Measurements from ENCODE around the gene TM9SF3.

The TM9SF3 gene

DNA sequence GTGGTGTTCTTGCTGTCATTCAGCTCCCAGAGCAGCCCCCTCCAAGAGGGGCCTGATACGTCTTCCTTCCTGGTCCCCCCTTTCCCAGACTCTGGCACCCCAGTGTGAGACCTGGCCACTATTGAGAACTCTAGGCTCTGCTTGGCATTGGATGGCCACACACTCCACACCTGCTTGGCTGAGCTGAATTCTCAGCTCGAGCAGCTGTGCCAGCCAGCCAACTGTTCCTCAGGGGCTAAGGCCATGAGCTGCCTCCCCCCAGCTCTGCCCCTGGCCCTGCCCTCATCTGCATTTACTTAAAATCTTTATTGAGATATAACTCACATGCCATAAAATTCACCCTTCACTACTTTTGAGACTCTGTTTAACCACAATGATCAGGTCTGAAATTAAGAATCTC is 79.8 kb downstream of the TM9SF3 start:
- no peak for DNase-seq

DNA sequence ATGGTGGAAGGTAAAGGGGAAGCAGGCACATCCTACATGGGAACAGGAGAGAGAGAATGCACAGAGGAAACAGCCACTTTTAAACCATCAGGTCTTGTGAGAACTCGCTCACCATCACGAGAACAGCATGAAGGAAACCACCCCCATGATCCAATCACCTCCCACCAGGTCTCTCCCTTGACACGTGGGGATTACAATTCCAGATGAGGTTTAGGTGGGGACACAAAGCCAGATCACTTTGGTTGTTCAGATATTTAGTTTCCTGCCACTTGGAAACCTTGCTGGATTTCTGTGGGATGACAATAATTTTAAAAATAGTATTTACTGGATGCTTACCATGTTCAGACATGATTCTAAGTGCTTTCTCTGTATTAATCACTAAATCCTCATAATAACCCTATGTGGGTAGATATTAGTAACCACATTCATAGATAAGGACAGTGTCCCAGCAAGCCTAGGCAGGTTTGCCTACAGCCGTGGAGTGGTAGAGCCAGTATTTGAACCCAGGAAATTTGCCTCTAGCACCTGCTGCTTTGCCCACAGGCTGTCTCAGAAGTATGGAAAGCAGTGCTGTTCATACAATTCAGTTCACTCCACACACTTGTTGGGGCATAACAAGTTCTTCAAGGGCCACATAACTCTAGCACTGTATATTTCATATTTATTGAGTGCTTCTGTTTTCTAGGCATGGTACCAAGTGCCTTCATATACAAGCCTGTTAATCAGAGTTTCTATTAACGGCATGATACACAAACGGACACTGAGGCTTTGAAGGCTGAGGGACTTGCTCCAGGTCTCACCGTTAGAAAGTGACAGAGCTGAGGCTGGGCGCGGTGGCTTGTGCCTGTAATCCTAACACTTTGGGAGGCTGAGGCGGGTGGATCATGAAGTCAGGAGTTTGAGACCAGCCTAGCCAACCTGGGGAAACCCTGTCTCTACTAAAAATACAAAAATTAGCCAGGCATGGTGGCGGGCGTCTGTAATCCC is 81.4 kb downstream of the TM9SF3 start:
- no peak for DNase-seq

DNA sequence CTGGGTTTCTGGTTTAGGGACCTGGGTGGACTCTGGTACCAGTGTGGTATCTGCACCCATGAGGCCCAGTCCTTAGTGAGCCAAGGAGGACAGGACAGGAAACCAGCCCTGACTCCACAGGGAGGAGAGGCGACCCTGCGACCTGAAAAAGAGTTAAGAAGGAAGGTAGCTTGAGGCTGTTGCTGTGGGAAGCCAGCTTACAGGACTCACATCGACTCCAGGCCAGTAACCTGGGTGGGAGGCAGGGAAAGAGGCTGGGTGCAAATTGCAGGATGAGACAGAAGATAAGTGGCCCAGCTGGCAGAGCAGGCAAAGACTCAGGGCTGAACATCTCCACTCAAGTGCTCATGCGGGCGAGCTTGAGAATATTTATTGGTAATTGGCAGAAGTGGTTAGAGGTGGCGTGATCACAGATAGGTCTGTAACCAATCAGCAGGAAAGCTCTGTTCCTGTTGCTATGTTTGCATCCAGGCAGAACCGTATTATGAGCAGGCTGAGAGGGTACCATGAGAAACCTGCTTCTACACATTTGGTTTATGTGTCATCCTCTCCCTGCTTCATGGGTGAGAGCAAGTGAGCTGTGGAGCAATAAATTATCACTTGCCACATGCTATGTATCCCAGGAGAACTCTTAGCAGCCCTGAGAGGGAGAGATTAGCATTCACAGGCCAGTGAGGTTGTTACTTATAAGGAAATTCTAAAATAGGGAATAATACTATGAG is 84.1 kb downstream of the TM9SF3 start:
- no peak for DNase-seq

DNA sequence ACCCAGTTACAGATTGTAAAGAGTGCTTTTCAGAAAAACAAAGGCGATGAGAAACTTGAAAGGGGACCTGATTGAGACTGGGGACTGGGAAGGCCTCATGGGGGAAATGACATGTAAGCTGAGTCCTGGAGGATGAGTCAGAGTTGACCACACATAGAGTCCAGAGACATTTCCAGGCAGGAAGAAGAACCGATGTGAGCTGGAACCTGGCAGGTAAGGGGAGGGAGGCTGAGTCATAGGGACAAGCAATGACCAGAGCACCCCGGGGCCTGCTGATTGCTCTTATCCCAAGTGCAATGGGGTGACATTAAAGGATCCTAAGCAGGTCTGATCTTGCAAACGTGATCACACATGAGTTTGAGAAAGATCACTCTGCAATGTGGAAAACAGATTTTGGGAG is 84.8 kb downstream of the TM9SF3 start:
- DNase-seq = peak; percentile 35

DNA sequence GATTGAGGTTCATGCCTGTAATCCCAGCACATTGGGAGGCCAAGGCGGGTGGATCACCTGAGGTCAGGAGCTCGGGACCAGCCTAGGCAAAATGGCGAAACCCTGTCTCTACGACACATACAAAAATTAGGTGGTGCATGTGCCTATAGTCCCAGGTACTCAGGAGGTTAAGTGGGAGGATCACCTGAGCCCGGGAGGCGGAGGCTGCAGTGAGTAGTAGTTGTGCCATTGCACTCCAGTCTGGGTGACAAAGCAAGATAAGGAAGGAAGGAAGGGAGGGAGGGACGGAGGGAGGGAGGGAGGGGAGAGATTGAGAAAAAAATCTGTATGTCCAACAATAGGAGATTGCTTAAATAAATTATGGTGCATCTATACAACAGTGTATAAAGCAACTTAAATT is 86.3 kb downstream of the TM9SF3 start:
- no peak for DNase-seq

DNA sequence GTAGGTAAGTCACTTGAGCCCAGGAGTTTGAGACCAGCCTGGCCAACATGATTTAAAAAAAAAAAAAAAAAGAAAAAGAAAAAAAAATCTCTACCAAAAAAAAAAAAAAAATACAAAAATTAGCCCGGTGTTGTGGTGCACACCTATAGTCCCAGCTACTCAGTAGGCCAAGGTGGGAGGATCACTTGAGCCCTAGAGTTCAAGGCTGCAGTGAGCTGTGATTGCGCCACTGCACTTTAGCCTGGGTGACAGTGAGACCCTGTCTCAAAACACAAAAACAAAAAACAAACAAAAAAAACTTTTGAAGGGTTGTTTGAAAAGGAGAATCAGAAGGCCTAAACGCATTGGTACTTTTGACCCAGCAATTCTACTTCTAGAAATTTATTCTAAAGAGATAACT is 86.8 kb downstream of the TM9SF3 start:
- DNase-seq = no peak

DNA sequence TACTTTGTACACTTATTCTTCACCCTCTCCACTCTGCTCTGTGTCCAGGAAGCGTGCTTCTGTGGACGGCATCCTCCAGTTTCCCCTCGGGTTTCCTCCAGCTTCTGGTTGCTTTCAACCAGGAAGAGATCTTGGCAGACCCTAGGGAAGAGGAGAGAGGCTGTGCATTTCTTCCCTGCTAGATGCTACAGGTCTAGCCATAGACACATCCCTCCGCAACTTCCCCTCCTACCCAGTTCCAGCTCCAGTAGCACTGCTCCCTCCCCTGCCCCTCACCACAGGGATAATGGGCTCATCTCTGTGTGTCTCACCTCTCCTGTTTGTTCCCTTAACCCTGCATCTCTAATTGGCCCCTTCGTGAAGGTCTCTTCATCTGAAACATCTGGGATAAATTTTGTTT is 89.4 kb downstream of the TM9SF3 start:
- no peak for DNase-seq

DNA sequence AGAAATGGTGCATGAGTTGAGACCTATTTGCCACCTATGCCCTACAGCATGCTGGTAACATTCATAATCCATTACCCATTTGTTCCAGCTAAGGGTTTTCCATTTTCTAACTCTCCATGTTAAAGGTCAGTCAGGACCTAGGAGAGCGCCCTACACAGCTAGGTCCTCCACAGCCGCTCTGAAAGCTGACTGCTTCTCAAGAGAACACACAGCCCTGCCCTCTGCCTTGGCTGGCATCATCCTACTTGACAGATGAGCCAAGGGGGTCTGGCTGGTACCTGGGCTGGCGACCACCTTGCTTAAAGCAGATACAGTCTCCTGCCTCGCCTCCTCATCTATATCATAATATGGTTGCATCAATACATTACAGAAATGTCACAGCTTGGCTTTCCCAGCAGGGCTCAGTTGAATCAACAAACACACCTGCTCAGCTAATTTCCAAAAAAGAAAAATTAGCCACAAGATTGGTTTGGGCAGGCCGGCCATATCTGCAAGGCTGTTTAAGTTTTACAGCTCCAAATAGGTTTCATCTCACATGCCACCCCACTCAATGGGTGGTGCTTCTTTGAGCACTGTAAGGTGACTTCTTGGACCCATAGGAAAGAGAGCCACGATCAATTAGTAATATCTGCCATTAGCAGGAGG is 90.4 kb downstream of the TM9SF3 start:
- no peak for DNase-seq

DNA sequence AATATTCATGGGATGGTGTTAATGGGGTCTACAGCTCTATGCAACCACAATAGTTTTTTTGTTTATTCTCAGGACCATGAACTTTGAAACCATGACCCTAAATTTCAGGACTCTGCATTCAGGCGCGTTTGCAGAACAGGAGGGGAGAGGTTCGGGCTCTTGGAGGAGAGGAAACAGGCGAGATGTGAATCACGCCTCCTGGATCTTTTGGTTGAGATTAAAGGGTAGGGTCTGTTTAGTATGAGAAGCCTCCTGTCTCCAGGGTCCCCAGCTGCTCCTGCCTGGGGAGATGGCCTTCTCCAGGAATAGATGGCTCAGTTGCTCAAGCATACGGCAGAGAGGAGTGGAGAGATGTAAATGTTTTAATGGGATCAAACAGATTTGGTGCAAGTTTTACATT is 91.3 kb downstream of the TM9SF3 start:
- no peak for DNase-seq

DNA sequence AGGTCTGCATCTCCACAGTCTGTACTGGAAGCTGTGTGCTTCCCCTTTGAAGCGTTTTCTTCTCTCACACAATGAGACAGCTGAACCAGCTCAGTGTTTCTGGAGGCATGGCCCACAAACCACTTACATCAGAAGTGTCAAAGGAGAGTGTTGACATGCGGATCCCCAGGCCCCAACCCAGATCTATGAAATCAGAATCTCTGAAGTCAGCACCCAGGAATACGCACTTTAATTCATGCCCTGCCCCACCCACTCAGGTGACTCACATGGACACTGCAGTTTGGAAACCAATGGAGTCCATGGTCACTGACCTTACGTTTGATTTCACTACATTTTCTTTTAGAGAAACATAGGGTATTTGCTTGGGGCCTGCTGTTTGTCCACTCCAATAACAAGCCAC is 92.1 kb downstream of the TM9SF3 start:
- DNase-seq = no peak

DNA sequence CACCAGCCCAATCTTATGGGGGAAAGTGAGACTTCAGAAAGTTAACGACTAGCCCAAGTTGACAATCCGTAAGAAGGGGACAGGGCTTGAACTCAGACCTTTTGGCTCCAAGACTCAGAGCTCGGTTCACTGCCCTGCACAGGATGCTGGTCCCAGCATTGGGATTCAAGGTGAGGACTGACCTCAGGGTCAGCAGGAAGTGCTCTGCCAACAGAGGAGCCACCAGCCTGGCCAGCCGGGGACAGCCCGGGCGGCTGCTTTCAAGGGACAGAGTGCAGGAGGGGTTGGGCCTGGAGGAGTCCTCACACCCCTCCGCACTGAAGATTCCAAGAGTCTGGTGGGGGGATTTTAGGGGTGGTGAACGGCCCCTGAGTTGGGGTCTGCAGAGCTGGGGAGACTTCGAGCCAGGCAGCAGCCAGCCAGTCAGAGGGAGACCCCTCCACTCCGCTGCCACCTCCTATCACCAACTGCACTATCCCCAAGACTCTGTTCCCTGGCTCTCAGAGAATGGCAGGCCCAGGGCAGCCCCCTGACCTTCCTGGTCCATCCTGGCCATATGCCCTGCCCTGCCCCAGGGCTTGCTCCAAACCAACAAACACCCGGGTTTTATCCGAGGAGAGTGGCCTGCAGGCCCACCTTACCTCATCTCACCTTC is 92.8 kb downstream of the TM9SF3 start:
- DNase-seq = no peak

DNA sequence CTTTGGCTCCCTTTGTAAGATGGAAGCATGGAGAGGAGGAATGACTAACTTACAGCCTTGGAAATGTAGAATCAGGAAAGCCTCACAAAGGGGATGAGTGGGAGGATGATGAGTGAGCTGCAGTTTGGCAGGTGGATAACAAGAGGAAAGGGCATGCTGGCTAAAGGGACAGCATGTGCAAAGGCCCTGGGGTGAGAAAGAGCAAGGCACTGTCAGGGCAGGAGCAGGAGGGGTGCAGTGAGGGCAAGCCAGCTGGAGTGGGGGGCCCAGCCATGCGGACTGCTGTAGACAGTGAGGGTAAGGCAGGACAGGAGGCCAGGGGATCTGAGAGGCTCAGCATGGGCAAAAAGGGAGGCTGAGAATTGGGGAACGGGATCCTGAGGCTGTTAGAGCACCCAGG is 93.6 kb downstream of the TM9SF3 start:
- no peak for DNase-seq

DNA sequence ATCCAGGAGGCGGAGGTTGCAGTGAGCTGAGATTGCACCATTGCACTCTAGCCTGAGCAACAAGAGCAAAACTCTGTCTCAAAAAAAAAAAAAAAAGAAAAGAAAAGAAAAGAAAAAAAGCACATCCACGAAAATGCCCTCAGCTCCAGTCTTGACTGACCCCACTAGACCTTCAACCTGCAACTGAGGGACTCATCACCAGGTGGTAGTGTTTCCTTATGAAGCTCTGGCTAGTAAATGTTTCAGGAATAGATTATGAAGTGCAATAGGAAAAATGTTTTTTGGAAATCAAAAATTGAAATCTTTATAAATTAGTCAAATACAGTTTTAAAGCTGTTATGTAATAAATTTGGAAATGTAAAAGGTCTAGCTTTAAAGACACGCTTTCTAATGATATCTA is 95.5 kb downstream of the TM9SF3 start:
- DNase-seq = no peak

DNA sequence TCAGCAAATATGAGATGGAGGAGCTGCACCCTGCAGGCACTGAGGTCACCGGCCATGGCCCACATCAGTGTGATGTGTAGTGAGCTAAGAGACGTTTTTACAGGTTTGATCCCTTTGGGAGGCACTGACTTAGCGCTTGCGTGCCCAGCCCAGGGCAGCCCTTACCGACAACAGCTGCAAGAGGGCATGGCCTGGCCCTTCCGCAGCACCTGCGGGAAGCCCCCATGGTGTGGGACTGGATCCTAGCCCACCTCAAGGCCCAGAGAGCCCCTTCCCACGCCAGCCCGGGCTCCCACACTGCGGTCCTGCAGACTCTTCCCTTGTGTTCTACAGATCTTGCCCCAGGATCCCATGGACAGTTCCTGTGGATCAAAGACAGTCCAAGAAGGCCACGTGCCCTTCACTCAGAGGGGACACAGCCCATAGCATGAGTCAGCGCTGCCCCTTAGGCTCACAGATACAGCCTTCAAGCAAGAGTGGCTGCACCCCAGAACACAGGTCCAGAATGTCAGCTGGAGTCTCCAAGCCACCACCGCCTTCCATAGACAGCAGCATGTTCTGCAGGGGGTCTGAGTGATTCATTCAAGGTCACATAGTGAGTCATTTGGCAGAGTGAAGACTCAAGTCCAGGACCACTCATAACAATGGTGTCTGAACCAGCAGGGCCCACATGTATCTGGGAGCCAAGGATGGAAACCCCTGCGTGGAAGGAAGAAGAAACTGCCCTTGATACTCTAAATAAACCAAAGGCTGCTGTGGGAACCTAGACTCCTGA is 98.5 kb downstream of the TM9SF3 start:
- DNase-seq = peak; percentile 26

DNA sequence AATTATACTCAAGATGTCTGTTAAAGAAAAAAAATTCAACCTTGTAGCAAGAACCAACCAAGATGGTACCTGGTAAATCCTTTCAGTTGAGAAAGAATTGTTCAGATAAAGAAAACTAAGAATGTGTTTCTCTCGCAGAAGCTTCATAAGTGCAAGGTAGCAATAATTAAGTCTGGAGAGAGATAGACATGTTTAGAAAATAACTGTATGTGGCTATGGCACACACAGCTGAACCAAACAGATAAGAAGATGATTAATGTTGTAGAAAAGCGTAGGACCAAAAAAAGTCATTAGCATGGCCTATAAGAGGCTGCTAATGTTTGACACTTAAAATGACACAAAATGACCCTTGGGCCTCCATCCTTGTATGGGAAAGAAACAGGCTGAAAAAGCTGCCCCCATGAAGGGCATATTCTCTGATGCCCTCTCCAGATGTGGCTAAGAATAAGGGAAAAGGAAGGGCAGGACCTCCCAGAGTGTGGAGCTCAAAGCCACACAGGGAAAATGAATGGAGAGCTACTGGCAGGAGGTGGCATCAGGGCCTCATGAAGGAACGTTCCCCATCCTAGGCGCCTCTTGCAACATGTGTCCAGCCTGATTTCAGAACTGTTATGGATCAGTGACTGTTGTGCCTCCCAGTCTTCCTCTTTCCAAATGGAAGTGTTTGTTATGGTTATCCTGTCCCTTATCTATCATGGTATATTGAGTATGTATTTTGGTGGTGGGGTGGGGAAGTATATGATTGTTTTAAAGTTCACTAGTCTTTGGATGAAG is 103.8 kb downstream of the TM9SF3 start:
- DNase-seq = no peak

DNA sequence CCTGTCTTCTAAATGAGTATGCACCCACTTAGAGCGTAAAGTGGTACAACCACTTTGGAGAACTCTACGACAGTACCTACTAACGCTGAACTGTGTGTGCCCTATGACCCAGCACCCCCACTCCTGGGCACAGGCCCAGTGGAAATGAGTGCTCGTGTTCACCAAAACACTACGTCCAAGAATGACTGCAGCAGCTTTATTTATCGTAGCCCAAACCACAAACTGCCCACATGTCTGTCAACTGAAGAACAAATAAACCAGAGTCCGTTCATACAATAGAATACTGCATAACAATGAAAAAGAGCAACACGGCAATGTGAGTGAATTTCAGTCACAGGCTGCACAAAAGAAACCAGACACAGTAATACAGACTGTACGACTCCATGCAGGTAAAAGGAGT is 108.5 kb downstream of the TM9SF3 start:
- DNase-seq = no peak

DNA sequence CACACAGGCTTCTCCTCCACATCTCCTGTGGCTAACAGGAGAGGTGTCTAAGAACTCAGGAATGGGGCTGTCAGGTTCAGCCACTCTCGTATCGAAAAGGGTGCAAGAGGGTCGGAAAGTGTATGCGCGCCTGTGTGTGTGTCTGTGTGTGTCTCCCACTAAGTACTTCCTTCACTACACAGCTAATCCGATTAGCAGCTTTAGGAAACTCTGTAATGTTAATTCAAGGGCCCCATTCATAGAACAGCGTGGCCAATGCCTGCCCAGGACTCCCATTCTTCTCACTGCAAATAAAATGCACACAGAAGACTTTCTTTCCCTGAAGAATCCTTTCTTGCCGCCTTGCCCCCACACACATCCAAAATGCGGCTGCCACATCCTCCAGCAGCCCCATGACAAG is 112.9 kb downstream of the TM9SF3 start:
- DNase-seq = no peak

DNA sequence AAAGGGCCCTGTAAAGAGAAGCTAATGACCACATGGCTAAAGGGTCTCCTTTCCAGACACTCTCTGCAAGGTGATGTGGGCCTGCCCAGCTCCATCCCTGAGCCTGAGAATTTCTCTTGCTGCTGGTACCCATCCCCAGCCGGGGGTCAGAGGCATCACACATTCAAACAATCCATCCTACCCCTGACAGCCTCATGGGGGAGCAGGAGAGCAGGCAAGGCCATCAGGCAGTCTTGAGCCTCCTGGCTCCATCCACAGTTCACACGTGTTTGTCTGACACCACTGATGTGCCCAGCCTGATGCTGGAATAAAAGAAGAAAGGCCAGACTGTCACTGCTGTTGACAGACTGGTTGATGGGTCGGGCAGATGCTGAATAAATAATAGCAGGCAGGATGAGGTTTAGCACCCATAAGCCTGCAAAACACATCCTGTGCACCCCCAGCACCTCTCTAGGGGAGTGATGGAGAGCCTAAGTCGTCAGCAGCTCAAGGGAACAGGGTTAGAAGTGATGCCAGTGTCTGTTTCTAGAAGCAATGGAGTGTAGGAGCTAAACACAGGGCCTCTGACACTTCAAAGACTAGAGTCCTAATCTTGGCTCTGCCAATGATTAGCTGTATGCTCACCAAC is 116.6 kb downstream of the TM9SF3 start:
- DNase-seq = peak; percentile 36

DNA sequence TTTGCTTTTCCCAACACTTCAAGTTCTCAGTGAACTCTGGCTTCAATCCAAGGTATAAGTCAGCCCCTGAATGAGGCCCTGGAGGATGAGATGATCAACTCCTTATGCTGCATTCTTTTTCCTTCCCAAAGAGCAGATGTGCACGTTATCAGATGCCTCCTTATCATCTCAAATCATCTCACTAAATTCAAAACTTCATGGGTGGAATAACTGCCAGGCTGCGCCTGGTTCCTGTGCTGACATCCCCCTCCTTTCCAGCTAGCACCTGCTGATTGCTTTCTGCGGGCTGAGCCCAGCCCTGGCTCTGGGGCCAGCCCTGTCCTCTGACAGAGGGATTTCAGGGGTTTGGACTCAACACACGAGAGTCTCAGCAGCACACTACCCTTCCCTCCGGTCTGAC is 118.0 kb downstream of the TM9SF3 start:
- no peak for DNase-seq

Measured in EL (cell line).